NB4 (cell line): Measurements from ENCODE around the gene KCNG2.

ENCODE experiments used
- CTCF ChIP-seq: IDR thresholded peaks from one replicate; pipeline ENCODE4 v1.5.1; 2012; ENCODE audit warnings: low read depth, low read length
- MAX ChIP-seq: IDR thresholded peaks from 2 replicates; pipeline ENCODE4 v1.6.1; 2011; ENCODE audit warnings: low read depth, low read length

GRCh38 chr18:79875531-79875919, 77.8 kb downstream of the KCNG2 start:
- TF ChIP-seq MAX (no peak), CTCF (no peak)
